IPS-11a (cell line): ENCODE results near the gene GPC6.

Source experiments
- H3K4me3 ChIP-seq: one replicate; pipeline ENCODE4 v1.5.1; 2013; ENCODE audit warnings: low read depth, low read length, control low read depth

Gene GPC6

GRCh38 chr13:94227255-94227879, 1000.8 kb downstream of the GPC6 start:
- H3K4me3 ChIP-seq: no peak overlapping the region

GRCh38 chr13:94228763-94229162, 1002.2 kb downstream of the GPC6 start:
- no peak overlapping the region for H3K4me3 ChIP-seq

- H3K4me3 ChIP-seq: no peak overlapping the region
These were observed 1005.7 kb downstream of the GPC6 start for GRCh38 chr13:94232161-94232950.

GRCh38 chr13:94232956-94233355, 1006.3 kb downstream of the GPC6 start:
- no peak overlapping the region for H3K4me3 ChIP-seq

GRCh38 chr13:94233401-94233800, 1006.8 kb downstream of the GPC6 start:
- H3K4me3 ChIP-seq: no peak overlapping the region

- H3K4me3 ChIP-seq: no peak overlapping the region
These were observed 1007.2 kb downstream of the GPC6 start for GRCh38 chr13:94233837-94234236.

GRCh38 chr13:94234738-94235137, 1008.1 kb downstream of the GPC6 start:
- no peak overlapping the region for H3K4me3 ChIP-seq

- no peak overlapping the region for H3K4me3 ChIP-seq
These were observed 1009.5 kb downstream of the GPC6 start for GRCh38 chr13:94236132-94236531.

GRCh38 chr13:94236872-94237271, 1010.3 kb downstream of the GPC6 start:
- H3K4me3 ChIP-seq: no peak overlapping the region

- no peak overlapping the region for H3K4me3 ChIP-seq
These were observed 1012.5 kb downstream of the GPC6 start for GRCh38 chr13:94239135-94239534.

- no peak overlapping the region for H3K4me3 ChIP-seq
These were observed 1015.9 kb downstream of the GPC6 start for GRCh38 chr13:94242554-94242953.

- H3K4me3 ChIP-seq: no peak overlapping the region
These were observed 1016.9 kb downstream of the GPC6 start for GRCh38 chr13:94243551-94243950.

- H3K4me3 ChIP-seq: no peak overlapping the region
These were observed 1019.9 kb downstream of the GPC6 start for GRCh38 chr13:94246495-94246894.

- no peak overlapping the region for H3K4me3 ChIP-seq
These were observed 1021.3 kb downstream of the GPC6 start for GRCh38 chr13:94247890-94248289.

GRCh38 chr13:94248454-94249228, 1022.0 kb downstream of the GPC6 start:
- no peak overlapping the region for H3K4me3 ChIP-seq

- no peak overlapping the region for H3K4me3 ChIP-seq
These were observed 1022.9 kb downstream of the GPC6 start for GRCh38 chr13:94249512-94249911.

- H3K4me3 ChIP-seq: no peak overlapping the region
These were observed 1025.4 kb downstream of the GPC6 start for GRCh38 chr13:94251831-94252608.

GRCh38 chr13:94254737-94255136, 1028.1 kb downstream of the GPC6 start:
- no peak overlapping the region for H3K4me3 ChIP-seq

- H3K4me3 ChIP-seq: no peak overlapping the region
These were observed 1030.1 kb downstream of the GPC6 start for GRCh38 chr13:94256721-94257120.

GRCh38 chr13:94259984-94260383, 1033.4 kb downstream of the GPC6 start:
- H3K4me3 ChIP-seq: no peak overlapping the region

GRCh38 chr13:94261163-94261562, 1034.6 kb downstream of the GPC6 start:
- H3K4me3 ChIP-seq: no peak overlapping the region
